ENCODE data around the gene CCDC80. TPM values are rescaled to one million over a fixed set of nuclear protein-coding genes. Genes with fewer than 3 reads are reported as not detected.

Gene CCDC80
- polyA plus RNA-seq, 5 donors, result 30.1 to 103 (median 68.1) TPM

Other genes starting within 250 kb of the CCDC80 start
- gene BTLA, start 141.7 kb downstream of the CCDC80 start, polyA plus RNA-seq (ENCODE audit: insufficient read depth in 1 of 5, insufficient read length in 5 of 5, low replicate concordance in 1 of 5), result under 1 TPM; 0.31 to 0.81 (median 0.45) TPM
- gene ATG3, start 79.2 kb downstream of the CCDC80 start, polyA plus RNA-seq (ENCODE audit: insufficient read depth in 1 of 5, insufficient read length in 5 of 5, low replicate concordance in 1 of 5), result 10 to 100 TPM; 37.4 to 48.8 (median 42.9) TPM
- 10 to 100 TPM; 48.3 to 76.4 (median 62.5) TPM for gene SLC35A5, start 79.1 kb downstream of the CCDC80 start, polyA plus RNA-seq (ENCODE audit: insufficient read depth in 1 of 5, insufficient read length in 5 of 5, low replicate concordance in 1 of 5)
- gene CD200R1L, start 205.7 kb upstream of the CCDC80 start, polyA plus RNA-seq (ENCODE audit: insufficient read depth in 1 of 5, insufficient read length in 5 of 5, low replicate concordance in 1 of 5), result not detected